ENCODE data around the gene TMEM169. TPM values are rescaled to one million over a fixed set of nuclear protein-coding genes. Genes with fewer than 3 reads are reported as not detected.
"Not testable (repeated sequence)": the region's sequence is repeated elsewhere in the genome, so short reads cannot be mapped to it uniquely, and the experiment has no call there.

TMEM169 gene
- total RNA-seq, 1 donor from 2014 or later = 0.21 TPM

DNA sequence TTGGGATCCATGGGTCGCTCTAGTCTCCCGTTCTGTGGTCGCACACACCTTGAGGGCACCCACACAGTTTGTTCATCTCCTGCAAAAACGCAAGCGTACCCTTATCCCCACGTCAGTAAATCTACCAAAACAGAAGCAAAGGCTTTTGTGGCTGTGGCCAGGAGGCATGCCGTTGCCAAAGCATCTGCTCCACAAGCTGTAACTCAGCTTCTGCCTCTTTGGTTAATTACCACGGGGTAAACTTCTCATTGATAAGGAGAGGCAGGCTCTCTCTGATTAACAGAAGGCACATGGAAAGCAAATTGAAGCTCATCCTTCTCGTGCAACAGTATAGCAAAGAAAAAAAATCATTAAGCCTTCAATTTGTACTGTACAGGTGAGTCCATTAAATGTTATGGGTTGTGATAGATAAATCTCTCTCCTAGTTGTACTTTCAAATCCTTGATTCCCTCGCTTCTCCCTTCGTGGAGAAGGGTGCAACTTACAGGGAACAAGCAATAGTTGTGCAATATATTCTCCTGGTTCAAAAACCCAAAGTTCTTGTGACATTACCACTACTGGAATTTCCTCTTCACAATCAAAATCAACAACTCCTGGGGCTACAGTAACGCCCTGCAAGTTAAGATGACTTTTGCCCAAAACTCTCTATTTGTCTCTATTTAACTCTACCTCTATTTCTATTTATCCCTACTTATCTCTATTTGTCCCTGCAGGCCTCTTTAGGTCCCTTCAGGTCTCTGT, 10.4 kb upstream of the TMEM169 start:
- DNase-seq (ENCODE audit: low spot score) = no peak

GRCh38 chr2:216072473-216072872, 9.2 kb upstream of the TMEM169 start:
- no peak for DNase-seq (ENCODE audit: low spot score)

DNA sequence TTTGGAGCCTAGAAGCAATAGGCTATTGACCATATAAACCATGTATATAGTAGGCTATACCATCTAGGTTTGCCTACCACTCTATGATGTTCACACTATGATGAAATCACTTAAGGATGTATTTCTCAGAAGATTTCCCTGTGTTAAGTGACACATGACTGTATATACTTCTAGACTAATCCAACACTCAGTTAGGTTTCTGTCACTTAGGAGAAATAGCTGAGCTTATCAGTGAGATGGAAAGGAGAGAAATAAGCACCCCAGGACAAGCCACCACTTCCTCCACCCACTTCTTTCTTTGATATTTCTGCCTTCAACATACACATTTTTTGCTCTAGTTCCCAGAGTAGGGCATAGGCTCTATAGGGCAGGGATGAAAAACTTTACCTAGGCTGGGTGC, 7.9 kb upstream of the TMEM169 start:
- no peak for DNase-seq (ENCODE audit: low spot score)

GRCh38 chr2:216074380-216074779, 7.3 kb upstream of the TMEM169 start:
- no peak for DNase-seq (ENCODE audit: low spot score)

DNA sequence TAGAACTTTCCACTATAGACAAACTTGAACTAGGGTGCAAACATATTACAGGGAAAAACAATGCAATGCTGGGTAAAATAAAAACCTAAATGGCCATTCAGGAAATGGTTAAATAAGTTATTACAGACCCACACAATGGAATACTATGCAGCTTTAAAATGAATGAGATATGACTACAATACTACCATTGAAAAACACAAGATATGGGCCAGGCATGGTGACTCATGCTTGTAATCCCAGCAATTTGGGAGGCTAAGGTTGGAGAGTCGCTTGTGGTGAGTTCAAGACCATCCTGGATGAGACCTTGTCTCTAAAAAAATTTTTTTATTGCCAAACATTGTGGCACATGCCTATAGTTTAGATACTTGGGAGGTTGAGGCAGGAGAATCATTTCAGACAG, 6.9 kb upstream of the TMEM169 start:
- no peak for DNase-seq (ENCODE audit: low spot score)

DNA sequence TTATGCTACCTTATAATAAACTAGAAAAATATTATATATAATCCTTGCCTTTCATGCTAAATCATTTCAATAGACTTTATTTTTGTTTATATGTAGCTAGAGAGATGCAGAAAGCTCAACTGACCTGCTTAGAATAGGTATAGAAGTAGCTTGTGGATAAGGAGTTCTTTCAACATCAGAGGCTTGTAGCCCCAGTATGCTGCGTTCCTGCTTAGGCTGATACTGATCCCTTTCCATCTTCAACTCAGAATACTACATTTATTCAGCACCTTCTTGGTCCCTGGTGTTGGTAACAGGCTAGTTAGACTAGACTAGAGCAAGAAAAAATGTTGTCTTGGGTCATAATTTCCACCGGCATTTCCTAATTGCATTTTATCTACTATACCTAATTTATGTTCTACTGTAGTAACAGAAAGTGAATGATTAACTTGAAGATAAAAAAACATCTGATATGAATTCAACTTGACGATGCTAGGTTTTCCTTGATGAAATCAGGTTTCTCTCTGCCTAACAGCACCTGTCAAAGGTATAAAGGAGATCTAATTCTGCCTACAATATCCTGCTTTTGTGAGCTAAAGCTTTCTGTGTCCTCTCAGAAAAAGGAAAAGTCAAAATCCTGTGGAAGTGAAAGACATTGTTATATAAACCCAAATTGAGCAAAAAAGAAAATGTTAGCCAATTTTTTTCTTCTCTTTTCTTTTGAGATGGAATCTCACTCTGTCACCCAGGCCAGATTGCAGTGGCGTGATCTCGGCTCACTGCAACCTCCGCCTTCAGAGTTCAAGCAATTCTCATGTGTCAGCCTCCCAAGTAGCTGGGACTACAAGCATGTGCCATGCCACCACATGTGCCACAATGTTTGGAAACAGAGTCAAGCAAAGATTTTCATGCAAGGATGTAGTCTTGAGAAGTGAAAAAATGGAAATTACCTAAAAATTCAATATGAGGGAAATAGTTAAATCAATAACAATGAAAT, 5.9 kb upstream of the TMEM169 start:
- no peak for DNase-seq (ENCODE audit: low spot score)

DNA sequence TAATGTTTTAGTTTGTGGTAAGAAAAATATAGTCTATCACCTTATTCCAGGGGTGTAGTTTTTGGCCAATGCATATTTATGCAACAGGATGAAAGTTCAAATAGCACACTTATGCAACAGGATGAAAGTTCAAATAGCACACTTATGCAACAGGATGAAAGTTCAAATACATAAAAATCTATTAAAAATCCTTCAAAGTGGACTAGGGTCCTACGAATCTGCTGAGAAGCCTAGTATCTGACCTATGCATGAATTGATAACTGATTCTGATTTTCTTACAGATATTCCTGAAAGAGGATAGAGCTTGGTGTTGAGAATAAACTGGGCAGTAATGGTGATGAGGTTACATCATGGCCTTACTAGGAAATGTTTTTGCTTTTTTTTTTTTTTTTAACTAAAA, 2.9 kb upstream of the TMEM169 start:
- no peak for DNase-seq (ENCODE audit: low spot score)

DNA sequence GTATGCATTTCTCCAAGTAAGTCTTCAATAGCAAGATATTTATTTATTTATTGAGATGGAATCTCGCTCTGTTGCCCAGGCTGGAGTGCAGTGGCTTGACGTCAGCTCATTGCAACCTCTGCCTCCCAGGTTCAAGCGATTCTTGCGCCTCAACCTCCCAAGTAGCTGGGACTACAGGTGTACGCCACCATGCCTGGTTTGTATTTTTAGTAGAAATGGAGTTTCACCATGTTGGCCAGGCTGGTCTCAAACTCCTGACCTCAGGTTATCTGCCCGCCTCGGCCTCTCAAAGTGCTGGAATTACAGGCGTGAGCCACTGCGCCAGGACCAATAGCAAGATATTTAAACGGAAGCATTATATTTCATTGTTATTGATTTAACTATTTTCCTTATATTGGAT, 1.7 kb upstream of the TMEM169 start:
- DNase-seq (ENCODE audit: low spot score) = not testable (repeated sequence)

DNA sequence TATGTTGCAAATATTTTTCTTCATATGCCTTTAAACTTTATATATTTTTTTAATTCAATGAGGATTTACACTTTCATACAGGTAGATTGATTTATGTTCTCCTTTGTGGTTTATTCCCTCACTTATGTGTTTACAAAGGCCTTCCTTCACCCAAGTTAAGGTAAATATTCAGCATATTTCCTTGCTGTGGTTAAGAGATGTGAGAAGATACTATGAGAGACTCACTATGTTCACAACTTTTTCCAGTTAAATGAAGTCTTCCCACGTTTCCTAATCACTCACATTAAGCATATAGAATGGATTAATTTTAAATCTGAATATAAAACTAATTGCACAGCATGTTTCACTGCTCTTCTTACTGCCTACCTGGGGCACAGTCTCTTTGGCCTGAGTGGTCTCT, 707 bp upstream of the TMEM169 start:
- DNase-seq (ENCODE audit: low spot score) = no peak

- DNase-seq (ENCODE audit: low spot score) = no peak
These were observed 495 bp downstream of the TMEM169 start for GRCh38 chr2:216082117-216082711.

DNA sequence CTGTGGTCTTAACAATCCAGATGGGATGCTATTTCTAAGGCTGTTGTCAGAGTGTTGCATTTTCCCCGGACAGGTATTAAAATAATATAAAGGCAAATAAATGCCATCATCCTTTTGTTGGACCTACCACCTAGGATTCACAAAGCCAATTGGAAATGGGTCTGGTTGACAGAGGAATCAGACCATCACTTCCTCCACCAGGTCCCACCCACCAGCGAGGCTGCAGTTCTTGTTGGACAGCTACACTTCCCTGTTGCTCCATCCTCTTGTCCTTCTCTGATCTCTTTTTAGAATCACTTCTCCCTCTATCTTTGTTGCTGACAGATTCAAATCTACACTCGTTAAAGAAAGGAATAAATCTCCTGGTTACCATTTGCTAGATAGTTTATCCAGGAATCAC, 1.1 kb downstream of the TMEM169 start:
- DNase-seq (ENCODE audit: low spot score) = no peak

- DNase-seq (ENCODE audit: low spot score) = no peak
These were observed 2.0 kb downstream of the TMEM169 start for GRCh38 chr2:216083464-216084281.

DNA sequence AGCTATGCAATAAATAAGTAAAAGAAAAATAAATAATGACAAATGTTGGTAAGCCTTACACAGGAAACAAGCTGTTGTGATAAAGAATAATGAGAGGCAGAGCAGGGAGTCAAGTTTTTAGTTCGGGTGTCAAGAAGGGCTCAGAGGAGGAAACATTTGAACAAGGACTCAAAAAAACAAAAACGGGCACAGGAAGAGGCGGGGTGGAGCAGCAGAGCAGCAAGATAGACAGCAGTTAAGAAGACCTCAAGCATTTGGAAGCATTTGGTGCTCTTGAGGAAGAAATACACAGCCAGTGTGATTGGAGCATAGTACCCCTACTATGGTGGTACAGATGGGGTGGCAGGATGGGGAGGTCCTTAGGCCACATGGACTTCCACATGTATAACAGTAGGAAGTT, 2.8 kb downstream of the TMEM169 start:
- no peak for DNase-seq (ENCODE audit: low spot score)

DNA sequence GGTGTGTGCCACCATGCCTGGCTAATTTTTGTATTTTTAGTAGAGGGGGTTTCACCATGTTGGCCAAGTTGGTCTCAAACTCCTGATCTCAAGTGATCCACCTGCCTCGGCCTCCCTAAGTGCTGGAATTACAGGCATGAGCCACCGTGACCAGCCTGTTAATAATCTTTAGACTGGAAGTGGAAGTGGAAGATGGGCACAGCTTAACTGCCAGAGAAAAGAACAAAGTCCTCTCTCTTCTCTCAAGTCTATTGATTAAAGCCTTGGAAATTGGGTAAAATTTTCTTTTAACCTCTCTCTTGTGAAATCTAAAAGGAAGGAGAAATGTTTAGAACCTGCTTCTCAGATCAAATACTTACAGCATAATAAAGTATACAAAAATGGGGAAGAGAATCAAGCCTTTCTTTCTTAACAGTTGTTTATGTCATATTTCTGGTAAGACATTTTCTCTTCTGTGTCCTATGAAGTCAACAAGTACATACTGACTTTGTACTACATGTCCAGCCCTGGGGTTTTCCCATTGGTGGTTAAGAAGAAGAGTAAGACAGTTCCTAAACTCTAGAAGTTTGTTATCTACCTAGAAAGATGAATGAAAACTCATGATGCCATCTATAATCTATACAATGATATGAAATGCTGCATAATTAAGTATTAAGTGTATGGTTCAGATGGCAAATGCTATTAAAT, 4.6 kb downstream of the TMEM169 start:
- DNase-seq (ENCODE audit: low spot score) = no peak

DNA sequence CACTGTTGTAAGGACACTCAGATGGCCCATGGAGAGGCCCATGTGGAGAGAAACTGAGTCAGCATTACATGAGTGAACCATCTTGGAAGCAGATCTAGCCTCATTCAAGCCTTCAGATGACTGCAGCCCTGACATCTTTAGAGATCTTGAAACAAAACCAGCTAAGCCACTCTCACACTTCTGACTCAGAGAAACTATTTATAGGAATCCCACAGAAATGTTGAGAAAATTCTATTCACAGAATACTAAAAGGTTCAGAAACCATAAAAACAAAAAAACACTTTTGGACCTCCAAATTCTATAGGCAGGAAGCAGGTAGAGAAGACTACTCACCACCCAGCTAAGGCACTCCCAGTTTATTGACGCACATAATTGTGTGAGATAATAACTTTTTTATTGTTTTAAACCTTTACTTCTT, 8.7 kb downstream of the TMEM169 start:
- DNase-seq (ENCODE audit: low spot score) = no peak

DNA sequence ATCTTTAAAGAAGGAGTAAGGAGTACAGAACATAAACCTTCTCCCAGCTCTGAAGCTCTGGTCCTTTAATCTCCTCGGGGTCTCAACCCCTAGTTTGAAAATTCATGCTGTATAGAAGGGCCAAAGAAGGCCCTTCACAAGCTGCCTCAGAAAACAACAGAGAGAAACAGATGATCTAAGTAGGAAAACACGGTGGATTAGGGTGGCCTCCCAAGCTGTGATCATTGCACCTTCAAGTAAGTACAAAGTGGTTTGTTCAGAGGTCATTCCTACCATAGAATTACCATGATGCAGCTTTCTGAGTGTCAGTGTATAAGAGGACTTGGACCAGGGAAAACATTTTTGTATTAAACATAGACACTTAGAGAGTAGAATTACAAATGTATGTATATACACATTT, 10.9 kb downstream of the TMEM169 start:
- no peak for DNase-seq (ENCODE audit: low spot score)

DNA sequence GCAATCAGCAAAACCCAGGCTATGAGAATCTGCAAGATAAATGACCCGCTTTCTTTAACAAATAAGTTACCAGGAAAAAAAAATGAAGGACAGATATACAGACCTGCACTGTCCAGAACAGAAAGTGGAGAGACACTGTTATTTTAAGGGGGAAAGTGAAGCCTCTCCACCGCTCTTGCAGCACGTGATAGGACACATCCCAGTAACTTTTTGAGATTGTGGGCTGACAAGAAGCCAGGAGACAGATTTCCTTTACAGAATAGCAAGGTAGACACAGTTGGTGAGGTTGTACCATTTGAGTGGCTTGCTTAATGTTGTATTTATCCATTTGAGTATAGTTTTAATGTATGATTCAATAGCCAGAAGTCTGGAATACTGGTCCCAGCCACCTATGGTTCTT, 13.0 kb downstream of the TMEM169 start:
- DNase-seq (ENCODE audit: low spot score) = no peak

DNA sequence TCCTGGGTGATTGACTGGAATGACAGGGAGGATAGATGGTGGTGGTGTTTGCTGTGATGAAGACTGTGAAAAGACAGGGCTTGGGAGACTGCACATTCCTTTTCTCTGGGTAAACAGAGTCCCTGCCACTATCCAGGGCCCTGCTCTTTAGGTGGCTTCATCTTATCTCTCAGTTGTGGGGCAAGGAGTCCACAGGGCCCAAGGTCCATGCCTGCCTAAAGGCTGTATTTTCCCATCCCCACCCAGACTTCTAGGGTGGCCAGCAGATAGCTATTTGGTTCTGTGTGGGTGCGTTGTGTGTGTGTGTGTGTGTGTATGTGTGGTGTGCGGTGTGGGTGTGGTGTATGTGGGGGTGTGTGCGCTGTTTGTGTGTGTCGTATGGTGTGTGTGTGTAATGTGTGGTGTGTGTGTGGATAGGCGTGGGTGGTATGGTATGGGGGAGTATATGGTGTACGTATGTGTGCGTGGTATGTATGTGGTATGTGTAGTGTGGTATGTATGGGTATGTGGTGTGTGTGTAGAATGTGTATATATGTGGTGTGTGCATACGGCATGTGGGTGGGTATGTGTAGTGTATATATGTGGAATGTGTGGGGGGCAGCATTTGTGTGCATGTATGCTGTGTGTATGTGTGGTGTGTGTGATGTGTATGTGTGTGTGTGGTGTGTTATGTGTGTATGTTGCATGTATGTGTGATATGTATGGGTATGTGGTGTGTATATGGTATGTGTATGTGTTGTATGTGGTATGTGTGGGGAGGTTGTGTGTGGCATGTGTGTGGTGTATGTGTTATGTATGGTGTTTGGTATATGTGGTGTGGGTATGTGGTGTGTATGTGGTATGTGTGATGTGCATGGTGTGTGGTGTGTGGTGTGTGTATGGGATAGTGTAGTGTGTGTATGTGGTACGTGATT, 17.0 kb downstream of the TMEM169 start:
- no peak for DNase-seq (ENCODE audit: low spot score)

DNA sequence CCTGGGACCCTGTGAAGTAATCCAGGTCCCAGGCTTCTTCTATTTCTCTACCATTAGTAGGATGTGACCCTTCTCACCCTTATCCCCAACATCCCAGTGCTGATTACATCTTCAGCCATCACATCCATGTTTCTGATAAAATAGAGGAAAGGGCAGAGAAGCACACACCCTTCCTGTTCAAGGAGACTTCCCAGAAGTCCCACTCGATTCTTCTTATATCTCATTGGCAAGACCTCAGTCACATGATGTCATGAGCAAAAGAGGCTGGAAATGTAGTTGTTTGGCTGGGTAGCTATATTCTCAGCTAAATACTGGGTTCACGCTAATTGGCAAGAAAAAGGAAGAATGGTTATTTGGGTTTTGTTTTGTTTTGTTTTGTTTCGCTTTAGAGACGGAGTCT, 19.4 kb downstream of the TMEM169 start:
- DNase-seq (ENCODE audit: low spot score) = no peak

GRCh38 chr2:216103213-216103612, 21.5 kb downstream of the TMEM169 start:
- no peak for DNase-seq (ENCODE audit: low spot score)

Data from ureter (tissue), 1 donor.